Measurements from ENCODE around the gene FBXW5. TPM values are rescaled to one million over a fixed set of nuclear protein-coding genes. Genes with fewer than 3 reads are reported as not detected.

The FBXW5 gene
- total RNA-seq, result 100 to 1,000 TPM; 329 to 469 (median 435) TPM

GRCh38 chr9:136944519-136945332, at the start of gene FBXW5, which contains the start of gene C8G:
TSS of gene FBXW5 (minus strand) at chr9:136944738. CDS start at chr9:136944083, 655 bp downstream.
TSS of gene C8G (plus strand) at chr9:136945243. CDS start at chr9:136945321, 78 bp downstream.
- in situ Hi-C loops (cut with MboI; ENCODE audit: low sequenced_read_pairs in 4 of 4), result loop anchor here in 2 of 4 donors (10.0 to 25.0 kb wide), 2 partner anchors 90 to 157 kb away; partner anchors contain the start of genes CCDC183 (in 1 of the 2), FUT7 (in 1 of the 2) and TMEM141 (in 1 of the 2)

DNA sequence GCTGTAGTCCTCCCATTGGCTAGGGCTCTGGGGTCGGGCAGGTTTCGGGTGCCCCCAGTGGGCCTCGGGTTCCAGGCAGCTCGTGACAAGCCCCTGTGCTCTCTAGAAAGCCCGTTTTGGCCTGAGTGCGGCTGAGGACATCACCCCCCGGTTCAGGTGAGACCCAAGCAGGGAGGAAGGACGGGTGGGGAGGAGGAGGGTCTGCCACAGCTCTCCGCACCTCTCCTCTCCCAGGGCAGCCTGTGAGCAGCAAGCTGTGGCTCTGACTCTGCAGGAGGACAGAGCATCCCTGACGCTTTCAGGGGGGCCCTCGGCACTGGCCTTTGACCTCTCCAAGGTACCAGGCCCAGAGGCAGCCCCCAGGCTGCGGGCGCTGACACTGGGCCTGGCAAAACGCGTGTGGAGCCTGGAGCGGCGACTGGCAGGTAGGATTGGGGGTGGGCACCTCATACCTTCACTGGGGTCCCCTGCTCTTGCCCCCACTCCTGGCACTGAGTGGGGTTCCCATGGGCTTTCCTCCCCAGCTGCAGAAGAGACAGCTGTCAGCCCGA, 48.4 kb upstream of the FBXW5 start:
- ATAC-seq (no peak), DNase-seq (no peak)
- no peaks in the 10 kb centered on the region for H3K9me3 ChIP-seq
- no peak for TF ChIP-seq POLR2A (IDR thresholded peaks at IDR 0.05)
- TF ChIP-seq, protein P1, sequence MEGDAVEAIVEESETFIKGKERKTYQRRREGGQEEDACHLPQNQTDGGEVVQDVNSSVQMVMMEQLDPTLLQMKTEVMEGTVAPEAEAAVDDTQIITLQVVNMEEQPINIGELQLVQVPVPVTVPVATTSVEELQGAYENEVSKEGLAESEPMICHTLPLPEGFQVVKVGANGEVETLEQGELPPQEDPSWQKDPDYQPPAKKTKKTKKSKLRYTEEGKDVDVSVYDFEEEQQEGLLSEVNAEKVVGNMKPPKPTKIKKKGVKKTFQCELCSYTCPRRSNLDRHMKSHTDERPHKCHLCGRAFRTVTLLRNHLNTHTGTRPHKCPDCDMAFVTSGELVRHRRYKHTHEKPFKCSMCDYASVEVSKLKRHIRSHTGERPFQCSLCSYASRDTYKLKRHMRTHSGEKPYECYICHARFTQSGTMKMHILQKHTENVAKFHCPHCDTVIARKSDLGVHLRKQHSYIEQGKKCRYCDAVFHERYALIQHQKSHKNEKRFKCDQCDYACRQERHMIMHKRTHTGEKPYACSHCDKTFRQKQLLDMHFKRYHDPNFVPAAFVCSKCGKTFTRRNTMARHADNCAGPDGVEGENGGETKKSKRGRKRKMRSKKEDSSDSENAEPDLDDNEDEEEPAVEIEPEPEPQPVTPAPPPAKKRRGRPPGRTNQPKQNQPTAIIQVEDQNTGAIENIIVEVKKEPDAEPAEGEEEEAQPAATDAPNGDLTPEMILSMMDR (IDR thresholded peaks at IDR 0.05 in 4 of 5, conservative IDR thresholded peaks at IDR 0.05 in 1 of 5), result no peak
- intact Hi-C loops (cut with DNase I; ENCODE audit: low total_unique reads) (loop anchor here (1.0 to 5.0 kb wide), 4 partner anchors 15 to 146 kb away; partner anchors contain the start of genes PHPT1 and TRAF2), in situ Hi-C loops (cut with MboI; ENCODE audit: low sequenced_read_pairs in 4 of 4) (no loop called here)
- peak overlapping the region; percentile 65 to 95 (median 82) for H3K4me3 ChIP-seq
- H3K36me3 ChIP-seq, result peaks cover 0 to 7% of the 10 kb centered on the region in 2 donors
- H3K27ac ChIP-seq, result peak overlapping the region; percentile 58 to 86 (median 80)
- peaks cover 14 to 19% (median 18%) of the 10 kb centered on the region in 3 donors for H3K27me3 ChIP-seq
- peaks cover 6 to 12% of the 10 kb centered on the region in 2 donors for H3K4me1 ChIP-seq

More at GRCh38 chr9:136944519-136945332, at the start of gene FBXW5, which contains the start of gene C8G:
- ATAC-seq, result peak; percentile 67 to 68
- Histone ChIP-seq H3K27me3 (no peaks in the 10 kb centered on the region), H3K27ac (peak within 1 kb of the TSS; percentile 92 to 97 (median 96)), H3K4me1 (peaks cover 27 to 60% of the 10 kb centered on the region in 2 donors), H3K4me3 (peak within 1 kb of the TSS; percentile 79 to 96 (median 92)), H3K9me3 (no peaks in the 10 kb centered on the region), H3K36me3 (peaks cover 0 to 28% of the 10 kb centered on the region in 2 donors)
- DNase-seq, result peak; percentile 91 to 92
- TF ChIP-seq POLR2A (IDR thresholded peaks at IDR 0.05), result peak; percentile 97 to 98
- TF ChIP-seq, protein P1 (IDR thresholded peaks at IDR 0.05 in 4 of 5, conservative IDR thresholded peaks at IDR 0.05 in 1 of 5), result peak; percentile 96 to 100 (median 99)
- intact Hi-C loops (cut with DNase I; ENCODE audit: low total_unique reads), result loop anchor here (1.0 to 5.0 kb wide), 6 partner anchors 57 to 257 kb away; partner anchors contain the start of genes ABCA2, AGPAT2, PHPT1 and RABL6

DNA sequence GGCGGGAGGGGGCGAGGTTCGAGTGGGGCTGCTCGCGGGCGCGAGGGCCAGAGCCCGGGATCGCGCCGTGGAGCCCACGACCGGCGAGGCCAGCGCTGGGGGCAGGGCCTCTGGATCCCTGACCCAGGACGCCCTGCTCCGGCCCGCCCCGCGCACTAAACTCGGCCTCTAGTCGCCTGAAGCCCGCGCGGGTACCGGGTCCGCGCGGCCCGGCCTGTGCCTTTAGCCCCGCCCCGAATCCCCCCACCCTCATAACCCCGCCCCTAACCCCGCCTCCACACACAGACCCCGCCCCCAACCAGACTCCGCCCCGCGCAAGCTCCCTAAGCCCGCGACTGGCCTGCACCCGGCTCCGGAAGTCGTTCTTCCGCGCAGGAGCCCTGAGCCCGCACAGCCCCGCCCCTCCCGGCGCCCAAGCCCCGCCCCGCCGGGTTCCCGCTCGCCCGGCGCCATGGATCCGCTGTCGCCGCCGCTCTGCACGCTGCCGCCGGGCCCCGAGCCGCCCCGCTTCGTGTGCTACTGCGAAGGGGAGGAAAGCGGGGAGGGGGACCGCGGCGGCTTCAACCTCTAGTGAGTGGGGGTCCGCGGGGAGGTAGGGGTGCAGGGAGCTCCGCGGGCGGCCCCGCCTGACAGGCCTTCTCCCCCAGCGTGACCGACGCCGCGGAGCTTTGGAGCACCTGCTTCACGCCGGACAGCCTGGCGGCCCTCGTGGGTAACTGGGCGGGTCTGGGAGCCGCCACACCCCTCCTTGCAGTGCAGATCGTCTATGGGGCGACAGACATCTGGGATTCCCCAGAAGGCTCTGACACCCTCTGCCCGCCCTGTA, 47.7 kb upstream of the FBXW5 start, which contains the start of gene PAXX:
Gene PAXX, plus strand, starts transcription at position 430 of the 826 bp plus-strand sequence. Its CDS starts 22 bp downstream, at position 452.
- in situ Hi-C loops (cut with MboI; ENCODE audit: low sequenced_read_pairs in 4 of 4) (no loop called here), intact Hi-C loops (cut with DNase I; ENCODE audit: low total_unique reads) (loop anchor here (1.0 to 5.0 kb wide), 4 partner anchors 14 to 145 kb away; partner anchors contain the start of genes PHPT1 and TRAF2)
- peak within 1 kb of the TSS; percentile 65 to 95 (median 82) for H3K4me3 ChIP-seq
- H3K4me1 ChIP-seq, result peaks cover 6 to 12% of the 10 kb centered on the region in 2 donors
- peak within 1 kb of the TSS; percentile 58 to 86 (median 80) for H3K27ac ChIP-seq
- H3K36me3 ChIP-seq, result peaks cover 0 to 7% of the 10 kb centered on the region in 2 donors
- peaks cover 14 to 19% (median 18%) of the 10 kb centered on the region in 3 donors for H3K27me3 ChIP-seq
- ATAC-seq (peak; percentile 90 to 94), DNase-seq (peak; percentile 85 to 88)
- TF ChIP-seq POLR2A (IDR thresholded peaks at IDR 0.05), result peak in 1 of 2 donors; percentile 40
- TF ChIP-seq, protein P1 (IDR thresholded peaks at IDR 0.05 in 4 of 5, conservative IDR thresholded peaks at IDR 0.05 in 1 of 5), result no peak
- no peaks in the 10 kb centered on the region for H3K9me3 ChIP-seq
